ENCODE results near the gene HRNR.
"Not testable (repeated sequence)": the region's sequence is repeated elsewhere in the genome, so short reads cannot be mapped to it uniquely, and the experiment has no call there.

The HRNR gene

GRCh38 chr1:152218762-152219436 lies 5.1 kb downstream of the HRNR start:
- H3K79me1 ChIP-seq (ENCODE audit: low read depth, low read length) = no peaks in the 10 kb centered on the region
- H3K4me3 ChIP-seq (ENCODE audit: low read length in 2 of 2) = peak overlapping the region in 1 of 2 donors; percentile 3
- no peak overlapping the region for H3K14ac ChIP-seq (ENCODE audit: low read length)
- H3K36me3 ChIP-seq (replicated peaks in 1 of 2; ENCODE audit: control insufficient read depth in 2 of 2, insufficient read depth in 2 of 2, low read length in 2 of 2) = no peaks in the 10 kb centered on the region
- no peak overlapping the region for H3K23ac ChIP-seq (ENCODE audit: low read depth, low read length, poor library complexity)
- H2BK120ac ChIP-seq (ENCODE audit: low read depth, low read length) = no peak overlapping the region
- DNase-seq (ENCODE audit: low spot score) = no peak
- H2AFZ ChIP-seq (ENCODE audit: low read length) = no peak overlapping the region
- no peak overlapping the region for H3K27ac ChIP-seq (replicated peaks; ENCODE audit: low read length)
- H3K18ac ChIP-seq (ENCODE audit: low read length) = no peak overlapping the region
- H3K27me3 ChIP-seq (ENCODE audit: control insufficient read depth in 3 of 3, insufficient read depth in 3 of 3, low read depth in 1 of 3, low read length in 3 of 3) = no peaks in the 10 kb centered on the region
- H2BK15ac ChIP-seq (ENCODE audit: low read length) = no peak overlapping the region
- peaks cover 0 to 15% of the 10 kb centered on the region in 2 donors for H3K9me3 ChIP-seq (replicated peaks in 1 of 2; ENCODE audit: control insufficient read depth in 2 of 2, insufficient read depth in 1 of 2, low read depth in 1 of 2, low read length in 2 of 2)
- H2AK5ac ChIP-seq (ENCODE audit: low read depth, low read length) = no peak overlapping the region
- H3K4ac ChIP-seq (ENCODE audit: low read length) = no peak overlapping the region
- H3K4me2 ChIP-seq (ENCODE audit: insufficient read depth, low read length, poor library complexity, severe bottlenecking) = no peak overlapping the region
- H3K9ac ChIP-seq (ENCODE audit: low read depth, low read length, poor library complexity) = no peak overlapping the region
- no peak overlapping the region for H2BK12ac ChIP-seq (ENCODE audit: low read length)
- H4K91ac ChIP-seq (ENCODE audit: low read depth, low read length, poor library complexity) = no peak overlapping the region
- H3K4me1 ChIP-seq (ENCODE audit: control insufficient read depth in 2 of 2, insufficient read depth in 1 of 2, low read depth in 1 of 2, low read length in 2 of 2) = no peaks in the 10 kb centered on the region
- no peak overlapping the region for H4K8ac ChIP-seq (ENCODE audit: low read depth, low read length)
- H2BK5ac ChIP-seq (ENCODE audit: low read length) = no peak overlapping the region
- no CpG with 5 or more reads among the region's 24 CpGs for WGBS, 2 donors (ENCODE audit: extremely low coverage in 2 of 2, insufficient read length in 2 of 2, insufficient replicate concordance in 1 of 2)

- not testable (repeated sequence) for H3K18ac ChIP-seq (ENCODE audit: low read length); H3K79me1 ChIP-seq (ENCODE audit: low read depth, low read length); H4K8ac ChIP-seq (ENCODE audit: low read depth, low read length); H2AK5ac ChIP-seq (ENCODE audit: low read depth, low read length); DNase-seq (ENCODE audit: low spot score); H4K91ac ChIP-seq (ENCODE audit: low read depth, low read length, poor library complexity); H3K27ac ChIP-seq (replicated peaks; ENCODE audit: low read length); H3K36me3 ChIP-seq (replicated peaks in 1 of 2; ENCODE audit: control insufficient read depth in 2 of 2, insufficient read depth in 2 of 2, low read length in 2 of 2); H2BK12ac ChIP-seq (ENCODE audit: low read length); H3K4me2 ChIP-seq (ENCODE audit: insufficient read depth, low read length, poor library complexity, severe bottlenecking); H3K23ac ChIP-seq (ENCODE audit: low read depth, low read length, poor library complexity); H3K4me1 ChIP-seq (ENCODE audit: control insufficient read depth in 2 of 2, insufficient read depth in 1 of 2, low read depth in 1 of 2, low read length in 2 of 2); H3K9ac ChIP-seq (ENCODE audit: low read depth, low read length, poor library complexity); H3K14ac ChIP-seq (ENCODE audit: low read length); H3K27me3 ChIP-seq (ENCODE audit: control insufficient read depth in 3 of 3, insufficient read depth in 3 of 3, low read depth in 1 of 3, low read length in 3 of 3); H3K4ac ChIP-seq (ENCODE audit: low read length); H2AFZ ChIP-seq (ENCODE audit: low read length); H2BK15ac ChIP-seq (ENCODE audit: low read length); H2BK120ac ChIP-seq (ENCODE audit: low read depth, low read length); H2BK5ac ChIP-seq (ENCODE audit: low read length); H3K4me3 ChIP-seq (ENCODE audit: low read length in 2 of 2)
- no CpG with 5 or more reads among the region's 13 CpGs for WGBS, 2 donors (ENCODE audit: extremely low coverage in 2 of 2, insufficient read length in 2 of 2, insufficient replicate concordance in 1 of 2)
- peaks cover 0 to 13% of the 10 kb centered on the region in 2 donors for H3K9me3 ChIP-seq (replicated peaks in 1 of 2; ENCODE audit: control insufficient read depth in 2 of 2, insufficient read depth in 1 of 2, low read depth in 1 of 2, low read length in 2 of 2)
Measured at GRCh38 chr1:152215604-152216003, 8.4 kb downstream of the HRNR start.

GRCh38 chr1:152214911-152215310 lies 9.1 kb downstream of the HRNR start:
- H2AK5ac ChIP-seq (ENCODE audit: low read depth, low read length); H3K18ac ChIP-seq (ENCODE audit: low read length); H3K27ac ChIP-seq (replicated peaks; ENCODE audit: low read length); H3K9me3 ChIP-seq (replicated peaks in 1 of 2; ENCODE audit: control insufficient read depth in 2 of 2, insufficient read depth in 1 of 2, low read depth in 1 of 2, low read length in 2 of 2); H3K9ac ChIP-seq (ENCODE audit: low read depth, low read length, poor library complexity); H4K8ac ChIP-seq (ENCODE audit: low read depth, low read length); H3K23ac ChIP-seq (ENCODE audit: low read depth, low read length, poor library complexity); H3K4me1 ChIP-seq (ENCODE audit: control insufficient read depth in 2 of 2, insufficient read depth in 1 of 2, low read depth in 1 of 2, low read length in 2 of 2); H3K79me1 ChIP-seq (ENCODE audit: low read depth, low read length); H2BK120ac ChIP-seq (ENCODE audit: low read depth, low read length); DNase-seq (ENCODE audit: low spot score); H2BK15ac ChIP-seq (ENCODE audit: low read length); H3K14ac ChIP-seq (ENCODE audit: low read length); H2AFZ ChIP-seq (ENCODE audit: low read length); H2BK12ac ChIP-seq (ENCODE audit: low read length); H3K4me2 ChIP-seq (ENCODE audit: insufficient read depth, low read length, poor library complexity, severe bottlenecking); H4K91ac ChIP-seq (ENCODE audit: low read depth, low read length, poor library complexity); H3K4ac ChIP-seq (ENCODE audit: low read length); H2BK5ac ChIP-seq (ENCODE audit: low read length); H3K27me3 ChIP-seq (ENCODE audit: control insufficient read depth in 3 of 3, insufficient read depth in 3 of 3, low read depth in 1 of 3, low read length in 3 of 3); H3K4me3 ChIP-seq (ENCODE audit: low read length in 2 of 2); H3K36me3 ChIP-seq (replicated peaks in 1 of 2; ENCODE audit: control insufficient read depth in 2 of 2, insufficient read depth in 2 of 2, low read length in 2 of 2): not testable (repeated sequence)
- no CpG with 5 or more reads among the region's 21 CpGs for WGBS, 2 donors (ENCODE audit: extremely low coverage in 2 of 2, insufficient read length in 2 of 2, insufficient replicate concordance in 1 of 2)

- H3K14ac ChIP-seq (ENCODE audit: low read length) = no peak overlapping the region
- H2BK5ac ChIP-seq (ENCODE audit: low read length) = no peak overlapping the region
- H3K9ac ChIP-seq (ENCODE audit: low read depth, low read length, poor library complexity) = no peak overlapping the region
- H3K27me3 ChIP-seq (ENCODE audit: control insufficient read depth in 3 of 3, insufficient read depth in 3 of 3, low read depth in 1 of 3, low read length in 3 of 3) = no peaks in the 10 kb centered on the region
- no peaks in the 10 kb centered on the region for H3K9me3 ChIP-seq (replicated peaks in 1 of 2; ENCODE audit: control insufficient read depth in 2 of 2, insufficient read depth in 1 of 2, low read depth in 1 of 2, low read length in 2 of 2)
- H3K36me3 ChIP-seq (replicated peaks in 1 of 2; ENCODE audit: control insufficient read depth in 2 of 2, insufficient read depth in 2 of 2, low read length in 2 of 2) = no peaks in the 10 kb centered on the region
- H3K4me3 ChIP-seq (ENCODE audit: low read length in 2 of 2) = no peak overlapping the region
- H2BK120ac ChIP-seq (ENCODE audit: low read depth, low read length) = no peak overlapping the region
- no peak overlapping the region for H3K27ac ChIP-seq (replicated peaks; ENCODE audit: low read length)
- H3K79me1 ChIP-seq (ENCODE audit: low read depth, low read length) = no peaks in the 10 kb centered on the region
- H3K4me2 ChIP-seq (ENCODE audit: insufficient read depth, low read length, poor library complexity, severe bottlenecking) = no peak overlapping the region
- no peak overlapping the region for H2AFZ ChIP-seq (ENCODE audit: low read length)
- no peak overlapping the region for H2BK12ac ChIP-seq (ENCODE audit: low read length)
- H3K18ac ChIP-seq (ENCODE audit: low read length) = no peak overlapping the region
- no peak overlapping the region for H3K4ac ChIP-seq (ENCODE audit: low read length)
- no peak overlapping the region for H4K8ac ChIP-seq (ENCODE audit: low read depth, low read length)
- H2BK15ac ChIP-seq (ENCODE audit: low read length) = no peak overlapping the region
- no peak overlapping the region for H2AK5ac ChIP-seq (ENCODE audit: low read depth, low read length)
- H3K4me1 ChIP-seq (ENCODE audit: control insufficient read depth in 2 of 2, insufficient read depth in 1 of 2, low read depth in 1 of 2, low read length in 2 of 2) = no peaks in the 10 kb centered on the region
- DNase-seq (ENCODE audit: low spot score) = no peak
- H3K23ac ChIP-seq (ENCODE audit: low read depth, low read length, poor library complexity) = no peak overlapping the region
- no peak overlapping the region for H4K91ac ChIP-seq (ENCODE audit: low read depth, low read length, poor library complexity)
Measured at GRCh38 chr1:152198982-152199381, 25.0 kb downstream of the HRNR start.
